Mucosa of rectum (tissue), 2 donors: ENCODE measurements around the gene SERTAD3.

Experiments used
- H3K27ac ChIP-seq, 2 donors: one replicate each; pipeline ENCODE4 v1.7.0; 2013; ENCODE audit warnings: inconsistent platforms in 2 of 2, low read depth in 2 of 2, low read length in 2 of 2
- H3K27me3 ChIP-seq, 2 donors: one replicate each; pipeline ENCODE4 v1.7.0; 2013; ENCODE audit warnings: low read length in 2 of 2; ENCODE audit not compliant: control insufficient read depth in 2 of 2, insufficient read depth in 2 of 2
- H3K36me3 ChIP-seq, 2 donors: one replicate each; pipeline ENCODE4 v1.7.0; 2013; ENCODE audit warnings: low read length in 2 of 2; ENCODE audit not compliant: control insufficient read depth in 2 of 2, insufficient read depth in 2 of 2
- H3K4me1 ChIP-seq, 2 donors: one replicate each; pipeline ENCODE4 v1.7.0; 2013; ENCODE audit warnings: low read length in 2 of 2, mild to moderate bottlenecking in 1 of 2; ENCODE audit not compliant: control insufficient read depth in 2 of 2, insufficient read depth in 2 of 2
- H3K4me3 ChIP-seq, 2 donors: one replicate each; pipeline ENCODE4 v1.7.0; 2013; ENCODE audit warnings: low read length in 2 of 2
- H3K9ac ChIP-seq, 2 donors: one replicate each; pipeline ENCODE4 v1.7.0; 2013; ENCODE audit warnings: low read length in 2 of 2, low read depth in 1 of 2, mild to moderate bottlenecking in 1 of 2
- H3K9me3 ChIP-seq, 2 donors: one replicate each; pipeline ENCODE4 v1.7.0; 2013; ENCODE audit warnings: low read length in 2 of 2; ENCODE audit not compliant: control insufficient read depth in 2 of 2
- donor health status: healthy.
- donor health status: Normal muscosa, but diverticular disease.

The SERTAD3 gene

DNA sequence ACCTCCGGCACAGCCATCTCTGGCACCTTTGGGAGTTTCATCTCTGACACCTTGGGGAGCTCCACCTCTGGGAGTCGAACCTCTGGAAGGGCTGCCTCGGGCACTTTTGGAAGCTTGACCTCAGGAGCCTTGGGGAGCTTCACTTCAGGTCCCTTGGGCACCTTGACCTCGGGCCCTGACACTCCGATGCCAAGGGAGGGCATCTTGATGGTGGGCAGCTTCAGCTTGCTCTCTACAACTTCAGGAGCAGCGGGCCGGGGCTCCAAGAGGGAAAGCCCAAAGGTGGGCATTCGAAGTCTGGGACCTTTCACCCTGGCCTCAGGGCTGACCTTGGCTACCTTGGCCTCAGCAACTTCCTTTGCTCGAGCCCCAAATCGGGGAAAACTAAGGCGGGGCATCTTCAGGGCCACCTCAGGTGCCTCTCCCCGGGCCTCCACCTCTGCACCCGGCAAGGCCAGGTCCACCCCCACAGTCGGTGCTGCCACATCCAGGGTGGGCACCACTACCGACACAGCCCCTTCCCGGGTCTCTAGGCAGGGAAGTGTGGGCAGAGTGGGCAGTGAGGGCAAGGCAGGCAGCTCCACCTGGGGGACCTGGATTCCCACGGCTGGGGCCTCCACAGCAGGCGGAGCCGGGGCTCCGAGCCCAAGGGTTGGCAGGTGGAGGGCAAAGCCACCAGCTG, 47.1 kb downstream of the SERTAD3 start:
- Histone ChIP-seq H3K27ac (no peak overlapping the region), H3K27me3 (no peaks in the 10 kb centered on the region), H3K9me3 (no peaks in the 10 kb centered on the region), H3K4me3 (no peak overlapping the region), H3K36me3 (no peaks in the 10 kb centered on the region), H3K4me1 (peaks cover 0 to 4% of the 10 kb centered on the region in 2 donors), H3K9ac (no peak overlapping the region)

DNA sequence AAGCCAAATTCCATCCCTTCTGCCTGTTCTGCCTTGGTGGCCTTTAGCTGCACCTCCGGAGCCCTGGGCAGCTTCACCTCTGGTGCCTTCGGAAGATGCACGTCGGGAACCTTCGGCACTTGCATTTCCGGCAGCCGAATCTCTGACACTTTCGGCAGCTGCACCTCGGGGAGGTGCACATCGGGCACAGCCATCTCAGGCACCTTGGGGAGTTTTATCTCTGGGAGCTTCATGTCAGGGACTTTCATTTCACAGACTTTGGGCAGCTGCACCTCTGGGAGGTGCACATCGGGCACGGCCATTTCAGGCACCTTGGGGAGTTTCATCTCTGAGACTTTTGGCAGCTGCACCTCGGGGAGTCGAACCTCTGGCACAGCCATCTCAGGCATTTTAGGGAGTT, 48.2 kb downstream of the SERTAD3 start:
- no peak overlapping the region for H3K9ac ChIP-seq
- H3K4me3 ChIP-seq: no peak overlapping the region
- H3K36me3 ChIP-seq: no peaks in the 10 kb centered on the region
- H3K27me3 ChIP-seq: no peaks in the 10 kb centered on the region
- peaks cover 0 to 4% of the 10 kb centered on the region in 2 donors for H3K4me1 ChIP-seq
- H3K27ac ChIP-seq: no peak overlapping the region
- no peaks in the 10 kb centered on the region for H3K9me3 ChIP-seq

DNA sequence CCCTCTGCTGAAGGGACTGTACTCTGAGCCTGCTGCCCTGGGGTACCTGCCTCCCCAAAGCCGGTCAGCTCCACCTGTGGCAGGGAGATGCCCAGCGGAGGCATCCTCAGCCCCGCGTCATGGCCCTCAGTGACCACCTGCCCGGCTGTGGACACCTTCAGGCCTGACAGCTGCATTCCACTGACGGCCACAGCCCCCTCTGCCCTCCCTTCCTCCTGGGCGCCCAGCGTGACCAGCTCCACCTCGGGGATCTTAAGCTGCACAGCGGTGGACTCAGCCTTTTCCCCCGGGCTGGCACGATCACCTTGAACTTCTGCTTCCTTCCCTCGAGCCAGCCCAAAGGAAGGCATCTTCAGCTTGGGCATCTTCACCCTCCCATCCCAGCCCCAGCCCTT, 49.3 kb downstream of the SERTAD3 start:
- Histone ChIP-seq H3K27me3 (no peaks in the 10 kb centered on the region), H3K9ac (no peak overlapping the region), H3K27ac (no peak overlapping the region), H3K36me3 (no peaks in the 10 kb centered on the region), H3K4me1 (peaks cover 0 to 4% of the 10 kb centered on the region in 2 donors), H3K4me3 (no peak overlapping the region), H3K9me3 (no peaks in the 10 kb centered on the region)

DNA sequence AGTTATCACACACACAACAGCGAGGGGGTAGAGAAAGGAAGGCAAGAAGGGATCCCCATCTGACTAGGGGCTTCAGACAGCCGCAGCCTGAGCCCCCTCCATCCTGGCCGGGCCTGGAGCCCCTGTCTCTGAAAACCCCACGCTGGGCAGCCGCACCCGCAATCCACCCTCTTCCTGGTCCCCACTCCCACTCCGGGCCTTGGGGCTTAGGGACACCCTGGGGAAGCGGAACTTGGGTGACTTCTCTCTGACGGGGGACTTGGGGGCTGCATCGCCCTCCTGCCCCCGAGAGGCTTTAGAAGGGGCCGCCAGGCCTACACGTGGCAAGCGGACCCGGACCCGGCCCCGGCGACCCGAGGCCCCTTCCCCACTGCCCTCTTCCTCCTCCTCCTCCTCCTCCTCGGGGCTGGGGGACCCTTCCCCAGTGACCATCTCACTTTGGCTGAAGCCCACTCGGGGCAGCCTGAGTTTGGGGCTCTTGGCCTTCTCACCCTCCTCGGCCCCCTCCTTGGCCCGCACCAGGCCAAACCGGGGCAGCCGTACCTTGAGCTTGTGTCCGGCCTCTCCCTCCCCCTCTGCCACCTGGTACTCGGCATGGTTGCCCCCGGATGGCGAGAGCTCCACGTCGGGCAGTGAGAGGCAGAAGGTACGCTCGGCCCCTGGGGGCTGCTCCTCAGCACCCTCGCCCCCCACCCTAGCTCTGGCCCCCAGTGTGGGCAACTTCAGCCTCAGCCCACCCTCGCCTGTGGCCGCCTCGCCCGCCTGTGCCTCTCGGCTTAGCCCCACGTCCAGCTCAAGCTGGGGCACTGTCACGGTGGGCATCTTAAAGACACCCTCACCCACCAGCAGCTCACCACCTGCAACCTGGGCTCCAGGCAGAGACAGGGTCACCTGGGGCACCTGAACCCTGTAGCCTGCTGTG, 50.0 kb downstream of the SERTAD3 start:
- H3K9ac ChIP-seq: no peak overlapping the region
- no peak overlapping the region for H3K4me3 ChIP-seq
- no peaks in the 10 kb centered on the region for H3K27me3 ChIP-seq

GRCh38 chr19:40392894-40393517, 51.1 kb downstream of the SERTAD3 start:
- H3K9me3 ChIP-seq: no peaks in the 10 kb centered on the region

More for the DNA sequence above, 50.0 kb downstream of the SERTAD3 start:
- Histone ChIP-seq H3K4me1 (peaks cover 0 to 4% of the 10 kb centered on the region in 2 donors), H3K9me3 (no peaks in the 10 kb centered on the region), H3K36me3 (no peaks in the 10 kb centered on the region), H3K27ac (no peak overlapping the region)

GRCh38 chr19:40392123-40392522, 52.0 kb downstream of the SERTAD3 start:
- H3K27me3 ChIP-seq: no peaks in the 10 kb centered on the region
- no peak overlapping the region for H3K9ac ChIP-seq
- no peaks in the 10 kb centered on the region for H3K36me3 ChIP-seq
- H3K4me1 ChIP-seq: peaks cover 0 to 4% of the 10 kb centered on the region in 2 donors
- no peak overlapping the region for H3K4me3 ChIP-seq
- H3K9me3 ChIP-seq: no peaks in the 10 kb centered on the region
- H3K27ac ChIP-seq: no peak overlapping the region

More at GRCh38 chr19:40392894-40393517, 51.1 kb downstream of the SERTAD3 start:
- H3K27ac ChIP-seq: no peak overlapping the region
- no peak overlapping the region for H3K4me3 ChIP-seq
- no peaks in the 10 kb centered on the region for H3K36me3 ChIP-seq
- H3K4me1 ChIP-seq: peaks cover 0 to 4% of the 10 kb centered on the region in 2 donors
- no peak overlapping the region for H3K9ac ChIP-seq
- H3K27me3 ChIP-seq: no peaks in the 10 kb centered on the region
